Measurements from ENCODE around the gene CD47.

DNA sequence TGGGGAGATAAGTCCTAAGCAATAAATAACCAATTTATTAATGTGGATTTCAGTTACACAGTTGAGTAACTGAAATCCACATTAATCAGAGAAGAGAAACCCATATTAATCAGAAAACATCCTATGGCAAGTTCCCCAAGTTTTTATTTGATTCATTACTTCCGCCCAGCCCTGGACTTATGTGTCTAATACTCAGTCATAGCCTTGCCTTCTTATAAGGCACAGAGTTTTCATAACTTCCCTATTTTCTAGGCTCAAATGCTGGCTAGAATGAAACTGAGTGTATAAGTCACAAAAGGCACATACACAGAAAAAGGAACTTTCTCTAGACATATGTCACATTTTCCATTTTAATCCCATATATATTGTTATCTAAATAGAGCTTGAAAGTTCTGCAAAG is 28.8 kb downstream of the CD47 start:
- TF ChIP-seq, protein P1, sequence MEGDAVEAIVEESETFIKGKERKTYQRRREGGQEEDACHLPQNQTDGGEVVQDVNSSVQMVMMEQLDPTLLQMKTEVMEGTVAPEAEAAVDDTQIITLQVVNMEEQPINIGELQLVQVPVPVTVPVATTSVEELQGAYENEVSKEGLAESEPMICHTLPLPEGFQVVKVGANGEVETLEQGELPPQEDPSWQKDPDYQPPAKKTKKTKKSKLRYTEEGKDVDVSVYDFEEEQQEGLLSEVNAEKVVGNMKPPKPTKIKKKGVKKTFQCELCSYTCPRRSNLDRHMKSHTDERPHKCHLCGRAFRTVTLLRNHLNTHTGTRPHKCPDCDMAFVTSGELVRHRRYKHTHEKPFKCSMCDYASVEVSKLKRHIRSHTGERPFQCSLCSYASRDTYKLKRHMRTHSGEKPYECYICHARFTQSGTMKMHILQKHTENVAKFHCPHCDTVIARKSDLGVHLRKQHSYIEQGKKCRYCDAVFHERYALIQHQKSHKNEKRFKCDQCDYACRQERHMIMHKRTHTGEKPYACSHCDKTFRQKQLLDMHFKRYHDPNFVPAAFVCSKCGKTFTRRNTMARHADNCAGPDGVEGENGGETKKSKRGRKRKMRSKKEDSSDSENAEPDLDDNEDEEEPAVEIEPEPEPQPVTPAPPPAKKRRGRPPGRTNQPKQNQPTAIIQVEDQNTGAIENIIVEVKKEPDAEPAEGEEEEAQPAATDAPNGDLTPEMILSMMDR (IDR thresholded peaks at IDR 0.05; ENCODE audit: borderline replicate concordance, extremely low read depth, low read length, poor library complexity, severe bottlenecking) = no peak
- no peak for TF ChIP-seq EZH2 (IDR thresholded peaks at IDR 0.05; ENCODE audit: borderline replicate concordance, low read depth, low read length, severe bottlenecking)

All from DND-41 (cell line).